Activated T-helper 1 cell treated with Interleukin-2 at 50 U/mL for 16 hours (primary cell): ENCODE data around the gene LRRC8D.
"Not testable (repeated sequence)": the region's sequence is repeated elsewhere in the genome, so short reads cannot be mapped to it uniquely, and the experiment has no call there.

Experiments used
- DNase-seq: peaks from one replicate; pipeline ENCODE4 v3.0.0-alpha.2; 2020; ENCODE audit warnings: low read depth

LRRC8D gene

DNA sequence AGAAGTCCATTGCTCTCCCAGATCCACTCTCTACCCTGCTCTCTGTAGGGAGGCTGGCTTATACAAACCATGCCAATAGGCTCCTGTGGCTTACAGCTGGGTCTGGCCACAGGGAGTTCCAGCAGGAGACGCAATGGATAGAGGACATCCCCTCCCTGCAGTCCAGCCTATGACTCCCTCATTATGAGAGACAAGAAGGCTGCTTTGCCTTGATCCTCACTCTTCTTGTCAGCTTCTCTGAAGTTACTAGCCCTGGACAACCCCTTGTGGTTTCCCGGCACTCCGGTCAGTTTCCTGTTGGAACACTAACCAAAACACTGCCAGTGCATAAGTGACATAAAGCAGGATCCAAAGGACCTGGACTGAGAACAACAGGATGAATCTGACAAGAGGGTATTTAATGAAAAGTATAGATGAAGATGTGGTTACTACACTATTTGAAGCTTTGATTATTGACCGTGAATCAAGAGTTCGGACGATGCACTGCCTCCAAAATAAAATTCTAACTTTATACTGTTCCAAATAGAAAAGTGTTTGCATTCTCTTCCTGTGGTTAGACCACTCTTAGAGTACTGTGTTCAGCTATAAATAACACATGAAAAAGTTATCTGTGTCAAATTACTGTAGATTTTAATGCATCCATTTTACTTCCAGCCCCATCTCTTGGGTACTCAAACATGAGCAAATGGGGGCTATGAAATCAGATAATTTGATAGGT is 141.4 kb downstream of the LRRC8D start:
- no peak for DNase-seq

DNA sequence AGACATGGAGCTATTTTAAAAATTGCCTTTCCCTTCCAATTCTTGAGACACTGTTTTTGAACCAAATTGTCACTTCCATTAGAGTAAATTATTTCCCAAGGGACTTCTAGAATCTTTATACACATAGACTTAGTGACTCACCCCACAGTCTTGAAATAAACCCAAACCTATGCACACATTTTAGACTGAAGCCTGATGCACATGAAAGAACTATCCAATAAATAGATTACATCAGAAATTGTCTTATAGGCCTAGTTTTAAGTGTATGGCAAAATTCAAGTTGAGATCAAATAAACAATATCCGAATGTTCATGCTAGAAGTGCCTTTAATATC is 141.9 kb downstream of the LRRC8D start:
- DNase-seq = no peak

GRCh38 chr1:89965193-89965768 is 144.4 kb downstream of the LRRC8D start:
- no peak for DNase-seq

DNA sequence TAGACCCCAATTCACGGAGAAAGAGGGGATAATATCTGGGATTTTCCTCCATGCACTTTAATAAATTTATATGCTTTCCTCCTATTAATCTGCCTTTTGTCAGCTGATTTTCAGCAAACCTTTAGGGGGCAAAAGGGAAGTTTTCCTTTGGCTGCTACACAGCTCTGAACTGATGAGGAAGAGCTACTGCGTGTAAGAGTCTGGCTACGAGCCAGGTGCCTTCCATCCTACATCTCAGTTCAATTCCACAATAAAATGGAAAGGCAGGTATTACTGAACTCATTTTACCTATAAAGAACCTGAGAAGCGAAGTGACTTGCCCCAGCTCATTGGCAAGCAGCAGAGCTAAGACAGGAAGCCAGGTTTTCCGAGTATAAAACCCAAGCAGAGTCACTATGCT is 145.8 kb downstream of the LRRC8D start:
- no peak for DNase-seq

DNA sequence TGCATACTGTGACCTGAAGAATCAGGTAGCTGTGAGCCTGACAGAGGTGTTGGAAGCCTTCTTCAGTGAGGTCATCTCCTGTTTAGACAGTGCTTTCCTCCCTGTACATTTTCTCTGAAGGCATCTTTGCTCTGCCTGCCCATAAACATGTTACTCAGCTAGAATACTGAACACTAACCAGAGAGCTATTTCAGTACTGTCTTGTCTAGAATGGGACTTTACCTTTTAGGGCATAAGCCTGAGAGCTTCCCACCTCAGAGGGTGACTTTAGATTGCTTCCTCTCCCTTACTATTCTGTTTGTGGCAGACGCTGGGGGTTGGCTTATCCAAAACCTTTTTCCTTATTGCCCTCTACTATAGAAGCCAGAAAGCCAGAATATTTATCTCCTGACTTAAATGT is 150.8 kb downstream of the LRRC8D start:
- DNase-seq = no peak

- DNase-seq = no peak
Observed at GRCh38 chr1:89972024-89972423, 151.2 kb downstream of the LRRC8D start.

DNA sequence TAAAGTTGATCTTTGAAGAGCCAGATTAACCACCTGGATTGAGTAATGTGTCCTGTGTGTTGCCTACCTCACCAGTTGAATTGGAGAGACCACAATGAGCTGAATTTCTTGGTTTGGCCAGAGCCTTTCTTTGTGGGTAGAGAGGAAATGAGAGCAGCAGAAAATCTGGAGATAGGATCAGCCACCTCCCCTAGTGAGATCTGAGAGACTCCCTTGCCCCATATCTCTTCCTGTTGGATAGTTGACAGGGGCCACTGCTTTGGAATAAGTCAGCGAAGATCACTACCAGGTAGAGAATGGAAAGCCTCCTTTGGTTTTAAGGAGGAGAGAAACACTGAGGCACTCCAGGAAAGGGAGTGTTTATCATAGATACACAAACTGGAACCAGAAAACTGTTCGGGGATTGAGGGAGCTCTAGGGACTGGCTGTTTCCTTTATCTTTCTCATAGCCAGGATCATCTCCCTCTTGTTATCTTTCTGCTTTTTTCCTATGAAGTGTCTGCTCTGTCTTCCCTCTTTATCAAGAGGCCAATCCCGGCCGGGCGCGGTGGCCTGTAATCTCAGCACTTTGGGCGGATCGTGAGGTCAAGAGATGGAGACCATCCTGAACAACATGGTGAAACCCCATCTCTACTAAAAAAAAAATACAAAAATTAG is 152.8 kb downstream of the LRRC8D start:
- no peak for DNase-seq

DNA sequence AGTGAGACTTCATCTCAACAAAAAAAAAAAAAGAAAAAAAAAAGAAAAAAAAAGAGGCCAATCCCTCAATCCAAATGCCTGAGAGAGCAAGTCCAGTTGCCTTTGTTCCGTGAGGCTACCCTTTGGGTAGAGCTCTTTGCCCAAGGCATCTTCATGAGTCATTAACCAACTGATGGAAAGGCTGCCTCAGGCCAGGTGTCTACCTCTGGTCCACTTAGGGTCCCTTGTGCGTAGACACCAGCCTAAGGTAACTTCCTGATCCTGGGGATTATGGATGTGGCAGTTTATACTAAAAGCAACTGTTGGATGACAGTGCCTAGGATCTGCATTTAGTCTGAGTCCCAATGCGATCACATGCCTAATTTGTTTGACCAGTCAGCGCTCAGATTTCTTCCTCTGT is 153.4 kb downstream of the LRRC8D start:
- no peak for DNase-seq

- no peak for DNase-seq
Observed at GRCh38 chr1:89974696-89975470, 154.1 kb downstream of the LRRC8D start.

GRCh38 chr1:89975540-89976125 is 154.8 kb downstream of the LRRC8D start:
- DNase-seq = no peak

DNA sequence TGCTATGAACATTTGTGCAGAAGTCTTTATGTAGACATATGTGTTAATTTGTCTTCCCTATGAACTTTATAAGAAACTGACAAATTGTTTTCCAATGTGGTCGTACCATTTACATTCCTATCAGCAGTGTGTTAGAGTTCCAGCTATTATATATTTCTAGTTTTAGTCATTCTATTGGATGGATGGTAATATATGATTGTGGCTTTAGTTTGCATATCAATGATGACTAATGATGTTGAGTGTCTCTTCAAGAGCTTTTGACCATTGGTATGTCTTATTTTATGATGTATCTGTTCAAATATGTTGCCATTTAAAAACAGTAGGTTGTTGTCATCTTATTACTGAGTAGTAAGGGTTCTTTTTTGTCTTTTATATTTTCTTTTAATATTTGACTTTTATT is 157.9 kb downstream of the LRRC8D start:
- no peak for DNase-seq

GRCh38 chr1:89980605-89981004 is 159.8 kb downstream of the LRRC8D start:
- DNase-seq = no peak

DNA sequence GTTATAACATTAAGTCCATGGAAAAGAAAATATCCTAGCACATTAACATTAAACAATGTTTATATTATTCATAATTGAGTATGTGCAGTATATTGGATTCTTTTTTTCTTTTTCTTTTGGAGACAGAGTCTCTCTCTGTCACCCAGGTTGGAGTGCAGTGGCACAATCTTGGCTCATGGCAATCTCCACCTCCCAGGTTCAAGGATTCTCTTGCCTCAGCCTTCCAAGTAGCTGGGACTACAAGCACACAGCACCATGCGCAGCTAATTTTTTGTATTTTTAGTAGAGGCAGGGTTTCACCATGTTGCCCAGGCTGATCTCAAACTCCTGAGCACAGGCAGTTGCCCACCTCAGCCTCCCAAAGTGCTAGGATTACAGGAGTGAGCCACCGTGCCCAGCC is 162.0 kb downstream of the LRRC8D start:
- DNase-seq = not testable (repeated sequence)

DNA sequence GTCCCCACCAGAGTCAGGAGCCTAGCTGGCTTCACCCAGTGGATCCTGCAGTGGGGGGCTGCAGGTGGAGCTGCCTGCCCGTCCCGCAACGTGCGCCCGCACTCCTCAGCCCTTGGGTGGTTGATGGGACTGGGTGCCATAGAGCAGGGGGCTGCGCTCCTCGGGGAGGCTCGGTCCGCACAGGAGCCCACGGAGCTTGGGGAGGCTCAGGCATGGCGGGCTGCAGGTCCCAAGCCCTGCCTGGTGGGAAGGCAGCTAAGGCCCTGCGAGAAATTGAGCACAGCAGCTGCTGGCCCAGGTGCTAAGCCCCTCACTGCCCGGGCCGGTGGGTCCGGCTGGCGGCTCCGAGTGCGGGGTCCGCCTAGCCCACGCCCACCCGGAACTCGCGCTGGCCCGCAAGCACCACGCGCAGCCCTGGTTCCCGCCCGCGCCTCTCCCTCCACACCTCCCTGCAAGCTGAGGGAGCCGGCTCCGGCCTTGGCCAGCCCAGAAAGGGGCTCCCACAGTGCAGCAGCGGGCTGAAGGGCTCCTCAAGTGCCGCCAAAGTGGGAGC is 163.8 kb downstream of the LRRC8D start:
- DNase-seq = not testable (repeated sequence)

GRCh38 chr1:89986020-89986419 is 165.2 kb downstream of the LRRC8D start:
- DNase-seq = no peak
